Measurements from ENCODE around the gene TNRC6C.

Gene TNRC6C

GRCh38 chr17:78001182-78001581 is 42.7 kb downstream of the TNRC6C start:
- DNase-seq (ENCODE audit: insufficient read length, low spot score), result no peak
- no peak for FAIRE-seq
- TF ChIP-seq POLR2A (IDR thresholded peaks at IDR 0.05; ENCODE audit: low read depth, low read length), result no peak

DNA sequence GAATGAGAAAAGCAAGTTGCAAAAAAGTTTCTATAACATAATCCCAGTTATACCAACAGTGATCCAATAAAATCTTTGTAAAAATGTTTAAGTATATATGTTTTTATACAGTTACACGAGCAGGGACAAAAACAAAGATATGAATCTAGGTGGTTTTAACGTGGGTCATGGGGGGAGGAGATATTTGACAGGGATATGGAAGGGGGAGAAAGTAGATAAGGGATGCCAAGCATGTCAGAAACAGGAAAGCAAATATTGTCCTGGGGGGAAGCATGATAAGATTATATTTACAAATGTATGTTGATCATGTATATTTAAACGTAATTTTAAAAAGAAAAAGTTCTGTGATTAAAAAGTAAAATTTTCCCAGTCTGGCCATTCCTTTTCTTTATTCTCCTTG is 43.1 kb downstream of the TNRC6C start:
- DNase-seq (ENCODE audit: insufficient read length, low spot score) (no peak), FAIRE-seq (no peak)
- TF ChIP-seq POLR2A (IDR thresholded peaks at IDR 0.05; ENCODE audit: low read depth, low read length), result no peak

DNA sequence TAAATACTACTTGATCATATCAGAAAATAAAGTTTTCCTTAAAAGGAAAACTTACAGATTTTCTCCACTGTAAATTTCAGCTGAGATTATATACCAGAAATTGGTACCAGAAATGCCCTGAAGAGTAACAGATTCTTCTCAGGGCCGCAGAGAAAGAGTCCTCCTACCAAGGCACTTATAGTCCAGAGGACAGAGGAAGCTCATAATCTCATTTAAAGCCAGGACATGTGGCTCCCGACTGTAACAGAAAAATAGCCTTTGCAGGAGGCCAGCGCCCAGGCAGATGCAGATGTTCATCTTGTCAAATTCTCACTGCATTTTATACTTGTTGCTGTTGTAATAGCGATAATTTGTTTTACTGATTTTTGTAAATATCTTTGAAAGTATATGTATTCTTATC is 43.7 kb downstream of the TNRC6C start:
- no peak for DNase-seq (ENCODE audit: insufficient read length, low spot score)
- TF ChIP-seq POLR2A (IDR thresholded peaks at IDR 0.05; ENCODE audit: low read depth, low read length), result no peak
- FAIRE-seq, result no peak

GRCh38 chr17:78005452-78006171 is 47.1 kb downstream of the TNRC6C start:
- TF ChIP-seq POLR2A (IDR thresholded peaks at IDR 0.05; ENCODE audit: low read depth, low read length), result no peak
- FAIRE-seq, result peak; percentile 20

DNA sequence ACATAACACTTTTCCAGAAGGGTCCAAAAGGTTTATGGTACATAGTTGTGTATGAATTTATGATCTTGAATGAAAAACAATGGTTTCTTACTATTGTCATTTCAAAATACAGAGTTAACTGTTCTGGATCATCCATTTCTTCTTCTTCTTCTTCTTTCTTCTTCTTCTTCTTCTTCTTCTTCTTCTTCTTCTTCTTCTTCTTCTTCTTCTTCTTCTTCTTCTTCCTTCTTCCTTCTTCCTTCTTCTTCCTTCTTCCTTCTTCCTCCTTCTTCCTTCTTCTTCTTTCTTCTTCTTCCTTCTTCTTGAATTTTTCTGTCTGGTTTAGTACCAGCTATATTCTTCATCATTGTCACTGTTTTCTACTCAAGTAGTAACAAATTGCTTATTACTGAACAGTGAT is 47.8 kb downstream of the TNRC6C start:
- no peak for DNase-seq (ENCODE audit: insufficient read length, low spot score)
- no peak for TF ChIP-seq POLR2A (IDR thresholded peaks at IDR 0.05; ENCODE audit: low read depth, low read length)
- FAIRE-seq, result no peak

More at GRCh38 chr17:78005452-78006171, 47.1 kb downstream of the TNRC6C start:
- DNase-seq (ENCODE audit: insufficient read length, low spot score), result no peak

- FAIRE-seq, result no peak
- TF ChIP-seq POLR2A (IDR thresholded peaks at IDR 0.05; ENCODE audit: low read depth, low read length), result no peak
- no peak for DNase-seq (ENCODE audit: insufficient read length, low spot score)
Observed at GRCh38 chr17:78007647-78008046, 49.1 kb downstream of the TNRC6C start.

GRCh38 chr17:78010759-78011158 is 52.3 kb downstream of the TNRC6C start:
- no peak for DNase-seq (ENCODE audit: insufficient read length, low spot score)
- no peak for TF ChIP-seq POLR2A (IDR thresholded peaks at IDR 0.05; ENCODE audit: low read depth, low read length)
- no peak for FAIRE-seq

DNA sequence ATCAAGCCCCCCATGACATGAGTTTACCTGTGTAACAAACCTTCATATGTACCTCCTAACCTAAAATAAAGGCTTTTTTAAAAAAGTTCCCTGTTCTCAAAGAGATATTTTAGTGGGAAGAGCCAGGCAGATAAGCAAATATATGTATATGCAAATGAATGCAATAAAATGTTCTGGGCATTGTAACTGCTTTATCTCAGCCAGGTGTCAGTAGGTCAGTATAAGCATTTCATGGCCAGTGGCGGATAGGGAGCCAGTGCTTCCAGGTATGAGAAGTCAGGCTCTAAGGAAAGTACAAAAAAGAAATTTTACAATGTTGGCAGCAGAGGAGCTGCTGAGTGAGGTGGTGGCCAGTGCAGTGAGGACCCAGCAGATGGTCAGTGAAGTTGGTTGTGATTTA is 53.9 kb downstream of the TNRC6C start:
- no peak for TF ChIP-seq POLR2A (IDR thresholded peaks at IDR 0.05; ENCODE audit: low read depth, low read length)
- FAIRE-seq (no peak), DNase-seq (ENCODE audit: insufficient read length, low spot score) (no peak)

DNA sequence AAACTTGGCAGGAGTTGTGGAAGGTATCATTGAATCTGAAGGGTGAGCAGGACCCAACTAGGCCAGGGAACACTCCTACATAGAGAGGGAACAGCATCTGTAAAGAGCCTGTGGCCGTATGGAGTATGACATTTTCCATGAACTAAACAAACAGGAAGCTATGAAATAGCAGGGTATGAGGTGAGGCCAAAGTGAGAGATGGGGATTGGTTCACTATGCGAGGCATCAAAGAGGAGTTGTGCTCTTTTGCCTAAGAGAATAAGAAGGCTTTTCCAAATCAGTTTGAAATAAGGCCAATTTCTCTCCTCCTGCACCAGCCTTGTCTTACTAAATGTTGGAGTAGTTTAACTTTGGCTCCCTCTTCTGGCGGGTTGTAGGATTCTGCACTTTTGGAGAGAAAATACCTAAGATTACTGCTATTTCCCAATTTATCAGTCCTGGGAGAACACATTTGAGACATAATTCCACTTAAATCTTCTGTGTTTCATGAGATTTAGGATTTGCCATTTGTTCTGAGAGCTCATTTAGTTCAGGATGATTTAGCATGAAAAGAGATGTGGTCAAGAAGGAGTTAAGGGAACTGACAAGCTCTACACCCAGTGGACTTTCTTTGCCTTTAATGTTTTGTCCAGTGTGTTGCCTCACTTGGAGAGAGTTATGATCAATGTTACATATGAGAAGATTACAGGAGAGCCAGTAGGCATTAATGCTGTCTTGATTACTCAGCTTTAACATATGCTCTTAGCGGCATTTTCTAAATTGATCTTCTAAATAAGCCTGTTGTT is 55.4 kb downstream of the TNRC6C start:
- DNase-seq (ENCODE audit: insufficient read length, low spot score), result peak; percentile 9
- no peak for FAIRE-seq
- no peak for TF ChIP-seq POLR2A (IDR thresholded peaks at IDR 0.05; ENCODE audit: low read depth, low read length)

GRCh38 chr17:78014646-78015045 is 56.1 kb downstream of the TNRC6C start:
- FAIRE-seq (no peak), DNase-seq (ENCODE audit: insufficient read length, low spot score) (no peak)
- no peak for TF ChIP-seq POLR2A (IDR thresholded peaks at IDR 0.05; ENCODE audit: low read depth, low read length)

DNA sequence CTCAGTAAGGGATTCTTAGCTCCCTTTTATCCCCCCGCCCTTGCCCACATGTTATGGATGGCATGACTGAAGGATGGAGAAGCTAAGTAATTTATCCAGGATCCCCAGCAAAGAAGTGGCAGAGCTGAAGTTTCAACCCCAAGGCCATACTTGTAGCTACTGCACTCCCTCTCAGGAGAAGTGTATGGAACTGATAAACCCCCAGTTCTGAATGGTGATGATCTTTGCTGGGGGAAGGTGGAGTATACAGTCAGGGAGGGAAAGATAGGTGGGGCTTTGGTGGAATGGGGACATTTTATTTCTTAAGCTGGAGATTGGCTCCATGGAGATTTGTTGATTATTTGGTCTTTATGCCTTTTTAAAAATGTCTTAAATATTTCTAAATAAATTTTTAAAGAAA is 58.3 kb downstream of the TNRC6C start:
- no peak for DNase-seq (ENCODE audit: insufficient read length, low spot score)
- no peak for FAIRE-seq
- TF ChIP-seq POLR2A (IDR thresholded peaks at IDR 0.05; ENCODE audit: low read depth, low read length), result no peak

GRCh38 chr17:78019367-78019975 is 61.0 kb downstream of the TNRC6C start:
- FAIRE-seq (no peak), DNase-seq (ENCODE audit: insufficient read length, low spot score) (no peak)
- no peak for TF ChIP-seq POLR2A (IDR thresholded peaks at IDR 0.05; ENCODE audit: low read depth, low read length)

- DNase-seq (ENCODE audit: insufficient read length, low spot score) (no peak), FAIRE-seq (no peak)
- no peak for TF ChIP-seq POLR2A (IDR thresholded peaks at IDR 0.05; ENCODE audit: low read depth, low read length)
Observed at GRCh38 chr17:78019976-78020716, 61.6 kb downstream of the TNRC6C start.

DNA sequence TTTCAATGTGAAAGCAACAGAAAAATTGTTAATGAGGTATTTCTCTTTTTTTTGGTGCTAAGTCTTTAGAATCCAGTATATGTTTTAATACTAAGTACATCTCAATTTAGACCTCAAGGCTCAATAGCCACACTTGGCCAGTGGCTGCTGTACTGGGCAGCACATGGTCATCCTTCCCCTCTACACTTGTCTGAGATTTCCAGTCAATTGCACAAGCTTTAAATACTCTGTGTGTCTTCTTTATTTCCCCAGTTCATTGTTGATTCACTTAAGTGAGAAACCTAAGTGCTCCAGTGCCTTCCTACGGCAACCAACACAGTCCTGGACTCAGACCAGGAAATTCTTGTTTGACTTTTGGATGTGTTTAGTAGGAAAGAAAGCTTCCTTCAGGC is 62.2 kb downstream of the TNRC6C start:
- no peak for TF ChIP-seq POLR2A (IDR thresholded peaks at IDR 0.05; ENCODE audit: low read depth, low read length)
- FAIRE-seq (no peak), DNase-seq (ENCODE audit: insufficient read length, low spot score) (no peak)
